GM19043 (cell line): ENCODE data around the gene SYCP3.
"Not testable (repeated sequence)": the region's sequence is repeated elsewhere in the genome, so short reads cannot be mapped to it uniquely, and the experiment has no call there.

ENCODE experiments used
- ATAC-seq: cut with Tn5 transposase; IDR thresholded peaks from one replicate; pipeline ENCODE4 v1.9.1; 2021; ENCODE audit warnings: low read depth; ENCODE audit not compliant: unreplicated experiment

The SYCP3 gene

DNA sequence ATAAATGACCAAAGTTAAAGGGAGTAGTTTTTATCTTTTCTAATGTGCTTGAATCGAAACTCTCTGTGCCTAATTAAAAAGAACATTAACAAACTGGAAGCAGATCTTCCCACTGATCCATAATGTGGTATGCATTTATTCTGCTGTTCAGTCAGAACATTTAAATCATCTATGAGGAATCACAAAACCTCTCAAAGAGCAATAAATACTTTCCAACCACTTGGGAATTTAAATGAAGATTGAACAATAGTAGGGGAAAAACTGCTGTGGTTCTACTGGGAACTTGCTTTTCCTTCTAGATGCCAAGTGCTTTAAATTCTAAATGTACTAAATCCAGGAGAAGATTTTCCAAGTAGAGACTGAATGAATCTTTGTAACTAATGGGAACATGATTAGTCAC, 54.2 kb downstream of the SYCP3 start:
- ATAC-seq: no peak

DNA sequence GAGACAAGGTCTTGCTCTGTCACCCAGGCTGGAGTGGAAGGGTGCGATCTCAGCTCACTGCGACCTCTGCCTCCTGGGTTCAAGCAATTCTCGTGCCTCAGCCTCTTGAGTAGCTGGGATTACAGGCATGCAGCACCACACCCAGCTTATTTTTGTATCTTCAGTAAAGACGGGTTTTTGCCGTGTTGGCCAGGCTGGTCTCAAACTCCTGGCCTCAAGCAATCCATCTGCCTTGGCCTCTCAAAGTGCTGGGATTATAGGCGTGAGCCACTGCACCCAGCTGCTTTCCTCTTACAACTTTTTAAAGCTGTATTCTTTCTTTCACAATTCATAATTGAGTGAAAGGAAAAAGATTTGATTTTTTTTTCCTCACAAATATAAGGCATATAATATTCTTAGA, 57.6 kb downstream of the SYCP3 start:
- not testable (repeated sequence) for ATAC-seq

DNA sequence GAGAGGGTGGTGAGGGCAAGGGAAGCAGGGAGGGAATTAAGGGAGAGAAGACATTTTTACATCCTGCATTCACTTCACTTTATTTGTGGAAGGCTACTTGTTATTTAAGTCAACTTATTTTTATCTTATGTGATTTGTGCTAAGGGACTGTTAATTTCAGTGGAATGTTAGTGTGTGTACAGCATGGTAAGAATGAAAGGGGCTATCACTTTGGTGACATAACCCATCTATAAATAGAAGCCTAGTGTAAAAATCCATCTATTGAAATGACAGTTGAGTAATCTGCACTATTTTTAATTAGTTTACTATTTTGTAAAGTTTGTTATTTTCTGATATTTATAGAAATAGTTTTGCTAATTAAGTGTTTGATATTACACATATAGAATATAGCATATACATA, 58.6 kb downstream of the SYCP3 start:
- no peak for ATAC-seq

DNA sequence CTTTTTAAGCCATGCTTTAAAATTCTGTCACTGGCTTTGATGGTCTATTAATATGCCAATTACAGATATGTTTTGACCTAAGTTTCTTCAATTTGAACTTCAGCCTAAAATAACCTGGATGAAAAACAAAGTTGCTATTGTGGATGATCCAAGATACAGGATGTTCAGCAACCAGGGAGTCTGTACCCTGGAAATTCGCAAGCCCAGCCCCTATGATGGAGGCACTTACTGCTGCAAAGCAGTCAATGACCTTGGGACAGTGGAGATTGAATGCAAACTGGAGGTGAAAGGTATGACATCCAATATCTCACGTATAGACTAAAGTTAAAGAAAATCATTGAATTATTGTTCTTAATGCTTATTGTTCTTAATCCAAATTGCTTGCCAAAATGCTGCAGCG, 59.0 kb downstream of the SYCP3 start:
- ATAC-seq: no peak
